Esophagus (tissue), 2 donors: ENCODE data around the gene RAMP3. TPM values are rescaled to one million over a fixed set of nuclear protein-coding genes. Genes with fewer than 3 reads are reported as not detected.

Experiments used
- H3K27ac ChIP-seq, 2 donors: one replicate each; pipeline ENCODE4 v1.5.1; 2013; ENCODE audit warnings: low read depth in 2 of 2, mild to moderate bottlenecking in 2 of 2, inconsistent platforms in 1 of 2, low read length in 1 of 2, moderate library complexity in 1 of 2
- H3K27me3 ChIP-seq, 2 donors: one replicate each; pipeline ENCODE4 v1.6.1; 2013; ENCODE audit warnings: low read length in 2 of 2, control low read depth in 1 of 2, mild to moderate bottlenecking in 1 of 2; ENCODE audit not compliant: insufficient read depth in 2 of 2, control insufficient read depth in 1 of 2
- H3K36me3 ChIP-seq, 2 donors: one replicate each; pipeline ENCODE4 v1.6.1; 2013; ENCODE audit warnings: low read length in 1 of 2; ENCODE audit not compliant: control insufficient read depth in 2 of 2, insufficient read depth in 2 of 2
- H3K4me1 ChIP-seq, 2 donors: one replicate each; pipeline ENCODE4 v1.6.1; 2013; ENCODE audit warnings: low read length in 1 of 2; ENCODE audit not compliant: control insufficient read depth in 2 of 2, insufficient read depth in 2 of 2
- H3K4me3 ChIP-seq, 2 donors: one replicate each; pipeline ENCODE4 v1.5.1; 2013; ENCODE audit warnings: low read length in 2 of 2, mild to moderate bottlenecking in 2 of 2, low read depth in 1 of 2, moderate library complexity in 1 of 2
- H3K9me3 ChIP-seq, 2 donors: one replicate each; pipeline ENCODE4 v1.6.1; 2013; ENCODE audit warnings: mild to moderate bottlenecking in 2 of 2, low read depth in 1 of 2, low read length in 1 of 2, moderate library complexity in 1 of 2; ENCODE audit not compliant: control insufficient read depth in 2 of 2, insufficient read depth in 1 of 2
- WGBS, 2 donors: extraction: QIAGEN DNeasy Blood & Tissue Kit; methylation state at CpG; one replicate each; pipeline ENCODE4 v1.1.7; 2013; 5-methylcytosine and 5-hydroxymethylcytosine counted together
- polyA plus RNA-seq, 2 donors: library from polyadenylated mRNA; stranded (reverse); fragments of 200-250 nt; gene quantifications; one replicate each; pipeline ENCODE4 v1.2.3, GENCODE V29; 2013
- donor health status: healthy with polysubstance abuse.
- donor health status: Bipolar disorder and iron deficiency.

RAMP3 gene
- polyA plus RNA-seq, 2 donors = 8.5 to 12.1 TPM

GRCh38 chr7:45215601-45216062, 58.0 kb downstream of the RAMP3 start:
- 28 to 33% methylated on average over 8 of the region's 8 CpGs for WGBS, 2 donors
- Histone ChIP-seq H3K9me3 (peaks cover 0 to 3% of the 10 kb centered on the region in 2 donors), H3K27me3 (no peaks in the 10 kb centered on the region), H3K36me3 (no peaks in the 10 kb centered on the region), H3K27ac (no peak overlapping the region), H3K4me1 (no peaks in the 10 kb centered on the region), H3K4me3 (no peak overlapping the region)

- Histone ChIP-seq H3K9me3 (peaks cover 0 to 3% of the 10 kb centered on the region in 2 donors), H3K36me3 (no peaks in the 10 kb centered on the region), H3K27ac (no peak overlapping the region), H3K27me3 (no peaks in the 10 kb centered on the region), H3K4me1 (no peaks in the 10 kb centered on the region), H3K4me3 (no peak overlapping the region)
- WGBS, 2 donors = 57 to 60% methylated on average over 7 of the region's 7 CpGs
Measured at GRCh38 chr7:45216181-45216580, 58.6 kb downstream of the RAMP3 start.

GRCh38 chr7:45216622-45217165, 59.1 kb downstream of the RAMP3 start:
- Histone ChIP-seq H3K27ac (no peak overlapping the region), H3K9me3 (peaks cover 0 to under 1% of the 10 kb centered on the region in 2 donors), H3K36me3 (no peaks in the 10 kb centered on the region), H3K27me3 (no peaks in the 10 kb centered on the region), H3K4me1 (no peaks in the 10 kb centered on the region), H3K4me3 (no peak overlapping the region)
- WGBS, 2 donors = 59 to 71% methylated on average over 11 of the region's 11 CpGs

GRCh38 chr7:45217358-45217757, 59.8 kb downstream of the RAMP3 start:
- no peaks in the 10 kb centered on the region for H3K27me3 ChIP-seq
- no peaks in the 10 kb centered on the region for H3K36me3 ChIP-seq
- no peaks in the 10 kb centered on the region for H3K4me1 ChIP-seq
- no peaks in the 10 kb centered on the region for H3K9me3 ChIP-seq
- no peak overlapping the region for H3K4me3 ChIP-seq
- 51 to 59% methylated on average over 6 of the region's 6 CpGs for WGBS, 2 donors
- H3K27ac ChIP-seq = no peak overlapping the region

GRCh38 chr7:45219130-45219529, 61.5 kb downstream of the RAMP3 start:
- 83 to 86% methylated on average over 12 of the region's 12 CpGs for WGBS, 2 donors
- H3K27me3 ChIP-seq = no peaks in the 10 kb centered on the region
- H3K27ac ChIP-seq = no peak overlapping the region

GRCh38 chr7:45219801-45220435, 62.3 kb downstream of the RAMP3 start:
- H3K27ac ChIP-seq = no peak overlapping the region
- H3K36me3 ChIP-seq = no peaks in the 10 kb centered on the region
- H3K4me3 ChIP-seq = no peak overlapping the region
- no peaks in the 10 kb centered on the region for H3K9me3 ChIP-seq
- H3K27me3 ChIP-seq = no peaks in the 10 kb centered on the region
- no peaks in the 10 kb centered on the region for H3K4me1 ChIP-seq
- 56 to 58% methylated on average over 8 of the region's 8 CpGs for WGBS, 2 donors

More at GRCh38 chr7:45219130-45219529, 61.5 kb downstream of the RAMP3 start:
- H3K36me3 ChIP-seq = no peaks in the 10 kb centered on the region
- H3K4me3 ChIP-seq = no peak overlapping the region
- H3K9me3 ChIP-seq = no peaks in the 10 kb centered on the region
- no peaks in the 10 kb centered on the region for H3K4me1 ChIP-seq

- Histone ChIP-seq H3K4me1 (no peaks in the 10 kb centered on the region), H3K4me3 (no peak overlapping the region), H3K36me3 (no peaks in the 10 kb centered on the region), H3K27me3 (no peaks in the 10 kb centered on the region), H3K27ac (no peak overlapping the region), H3K9me3 (no peaks in the 10 kb centered on the region)
- WGBS, 2 donors = 65 to 69% methylated on average over 11 of the region's 11 CpGs
Measured at GRCh38 chr7:45220846-45221618, 63.4 kb downstream of the RAMP3 start.

- H3K9me3 ChIP-seq = no peaks in the 10 kb centered on the region
- no peak overlapping the region for H3K4me3 ChIP-seq
- no peak overlapping the region for H3K27ac ChIP-seq
- 91 to 92% methylated on average over 7 of the region's 7 CpGs for WGBS, 2 donors
- H3K36me3 ChIP-seq = no peaks in the 10 kb centered on the region
- no peaks in the 10 kb centered on the region for H3K27me3 ChIP-seq
- no peaks in the 10 kb centered on the region for H3K4me1 ChIP-seq
Measured at GRCh38 chr7:45221896-45222604, 64.5 kb downstream of the RAMP3 start.

- H3K27me3 ChIP-seq = no peaks in the 10 kb centered on the region
- no peaks in the 10 kb centered on the region for H3K36me3 ChIP-seq
- no peak overlapping the region for H3K27ac ChIP-seq
- H3K4me1 ChIP-seq = no peaks in the 10 kb centered on the region
- no peak overlapping the region for H3K4me3 ChIP-seq
- no peaks in the 10 kb centered on the region for H3K9me3 ChIP-seq
Measured at GRCh38 chr7:45223078-45223477, 65.5 kb downstream of the RAMP3 start.
